Mucosa of stomach (tissue), 1 donor: ENCODE results near the gene SNIP1.
"Not testable (repeated sequence)": the region's sequence is repeated elsewhere in the genome, so short reads cannot be mapped to it uniquely, and the experiment has no call there.

ENCODE experiments used
- H3K27me3 ChIP-seq: one replicate; pipeline ENCODE4 v1.7.0; 2013; ENCODE audit warnings: mild to moderate bottlenecking, low read length; ENCODE audit not compliant: control insufficient read depth, insufficient read depth
- H3K36me3 ChIP-seq: one replicate; pipeline ENCODE4 v1.7.0; 2013; ENCODE audit warnings: low read length; ENCODE audit not compliant: control insufficient read depth, insufficient read depth
- H3K4me1 ChIP-seq: one replicate; pipeline ENCODE4 v1.7.0; 2013; ENCODE audit warnings: mild to moderate bottlenecking, low read length; ENCODE audit not compliant: control insufficient read depth, insufficient read depth
- H3K4me3 ChIP-seq: one replicate; pipeline ENCODE4 v1.7.0; 2013; ENCODE audit warnings: low read length
- H3K9ac ChIP-seq: one replicate; pipeline ENCODE4 v1.7.0; 2013; ENCODE audit warnings: mild to moderate bottlenecking, low read length, moderate library complexity
- H3K9me3 ChIP-seq: one replicate; pipeline ENCODE4 v1.7.0; 2013; ENCODE audit warnings: mild to moderate bottlenecking, low read length, moderate library complexity; ENCODE audit not compliant: control insufficient read depth
- donor health status: Pancreatic carcinoma.

Gene SNIP1

DNA sequence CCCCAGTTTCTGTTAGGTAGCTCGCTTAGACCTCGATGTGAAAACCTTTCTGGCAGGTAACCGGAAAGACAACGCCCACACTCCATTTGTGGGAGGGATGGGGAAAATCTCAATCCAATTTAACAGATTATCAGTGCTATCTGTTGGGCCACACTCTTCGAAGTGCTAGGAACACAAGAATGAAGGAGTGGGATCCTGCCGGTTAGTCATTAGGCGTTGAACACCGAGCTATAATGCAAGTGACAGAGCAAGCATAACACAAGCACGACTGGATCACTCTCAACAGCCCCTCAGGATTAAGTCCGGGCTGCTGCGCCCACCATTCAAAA lies 531 bp downstream of the SNIP1 start:
- no peaks in the 10 kb centered on the region for H3K27me3 ChIP-seq
- H3K4me3 ChIP-seq: peak overlapping the region; percentile 78
- H3K4me1 ChIP-seq: peaks cover 16% of the 10 kb centered on the region
- no peaks in the 10 kb centered on the region for H3K9me3 ChIP-seq
- no peaks in the 10 kb centered on the region for H3K36me3 ChIP-seq
- H3K9ac ChIP-seq: peak overlapping the region; percentile 90

DNA sequence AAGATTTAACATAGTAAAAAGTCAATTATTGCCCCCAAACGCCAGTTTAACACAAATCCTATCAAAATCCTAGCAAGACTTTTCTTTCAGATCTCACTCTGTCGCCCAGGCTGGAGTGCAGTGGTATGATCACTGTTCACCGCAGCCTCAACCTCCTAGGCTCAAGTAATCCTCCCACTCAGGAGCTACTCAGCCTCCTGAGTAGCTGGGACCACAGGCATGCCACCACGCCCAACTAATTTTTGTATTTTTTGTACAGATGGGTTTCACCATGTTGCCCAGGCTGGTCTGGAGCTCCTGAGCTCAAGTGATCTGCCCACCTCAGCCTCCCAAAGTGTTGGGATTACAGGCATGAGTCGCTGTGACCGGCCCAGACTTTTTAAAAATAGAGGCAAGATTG lies 4.8 kb downstream of the SNIP1 start:
- peaks cover 10% of the 10 kb centered on the region for H3K4me1 ChIP-seq
- H3K36me3 ChIP-seq: peaks cover 5% of the 10 kb centered on the region
- H3K4me3 ChIP-seq: no peak overlapping the region
- H3K27me3 ChIP-seq: no peaks in the 10 kb centered on the region
- H3K9ac ChIP-seq: no peak overlapping the region
- no peaks in the 10 kb centered on the region for H3K9me3 ChIP-seq

DNA sequence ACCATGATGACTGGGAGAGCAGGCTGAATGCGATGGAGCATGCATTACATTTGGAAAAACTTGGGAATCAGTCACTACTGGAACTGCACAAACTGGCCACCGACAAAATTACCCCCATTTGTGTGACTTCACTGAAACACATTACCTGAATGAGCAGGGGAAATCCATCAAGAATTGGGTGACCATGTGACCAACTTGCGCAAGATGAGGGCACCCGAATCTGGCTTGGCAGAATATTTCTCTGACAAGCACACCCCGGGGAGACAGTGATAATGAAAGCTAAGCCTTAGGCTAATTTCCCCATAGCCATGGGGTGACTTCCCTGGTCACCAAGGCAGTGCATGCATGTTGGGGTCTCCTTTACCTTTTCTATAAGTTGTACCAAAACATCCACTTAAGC lies 9.1 kb downstream of the SNIP1 start:
- Histone ChIP-seq H3K27me3 (no peaks in the 10 kb centered on the region), H3K36me3 (peaks cover 5% of the 10 kb centered on the region), H3K4me1 (no peaks in the 10 kb centered on the region), H3K9ac (no peak overlapping the region), H3K4me3 (no peak overlapping the region), H3K9me3 (no peaks in the 10 kb centered on the region)

DNA sequence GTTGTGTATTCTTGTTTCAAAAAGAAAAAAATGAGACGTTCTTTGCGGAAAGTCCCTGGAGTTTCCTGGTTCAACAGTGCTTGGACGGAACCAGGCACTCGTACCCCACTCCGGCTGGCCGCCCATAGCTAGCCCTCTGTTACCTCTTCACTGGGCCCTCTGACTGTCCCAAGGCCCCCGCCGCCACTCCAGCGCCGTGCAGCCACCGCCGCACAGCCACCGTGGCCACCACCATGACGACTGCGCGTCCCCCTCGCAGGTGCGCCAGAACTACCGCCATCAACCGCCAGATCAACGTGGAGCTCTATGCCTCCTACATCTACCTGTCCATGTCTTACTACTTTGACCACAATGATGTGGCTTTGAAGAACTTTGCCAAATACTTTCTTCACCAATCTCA lies 9.6 kb downstream of the SNIP1 start:
- no peak overlapping the region for H3K9ac ChIP-seq
- no peaks in the 10 kb centered on the region for H3K4me1 ChIP-seq
- no peak overlapping the region for H3K4me3 ChIP-seq
- no peaks in the 10 kb centered on the region for H3K27me3 ChIP-seq
- no peaks in the 10 kb centered on the region for H3K9me3 ChIP-seq
- peaks cover 5% of the 10 kb centered on the region for H3K36me3 ChIP-seq

GRCh38 chr1:37540036-37540785 lies 13.9 kb downstream of the SNIP1 start:
- Histone ChIP-seq H3K36me3 (peaks cover 5% of the 10 kb centered on the region), H3K27me3 (no peaks in the 10 kb centered on the region), H3K4me1 (no peaks in the 10 kb centered on the region), H3K9me3 (no peaks in the 10 kb centered on the region), H3K4me3 (no peak overlapping the region), H3K9ac (no peak overlapping the region)

GRCh38 chr1:37539154-37539553 lies 14.9 kb downstream of the SNIP1 start:
- H3K4me1 ChIP-seq, H3K27me3 ChIP-seq, H3K4me3 ChIP-seq, H3K9me3 ChIP-seq, H3K36me3 ChIP-seq, H3K9ac ChIP-seq: not testable (repeated sequence)

DNA sequence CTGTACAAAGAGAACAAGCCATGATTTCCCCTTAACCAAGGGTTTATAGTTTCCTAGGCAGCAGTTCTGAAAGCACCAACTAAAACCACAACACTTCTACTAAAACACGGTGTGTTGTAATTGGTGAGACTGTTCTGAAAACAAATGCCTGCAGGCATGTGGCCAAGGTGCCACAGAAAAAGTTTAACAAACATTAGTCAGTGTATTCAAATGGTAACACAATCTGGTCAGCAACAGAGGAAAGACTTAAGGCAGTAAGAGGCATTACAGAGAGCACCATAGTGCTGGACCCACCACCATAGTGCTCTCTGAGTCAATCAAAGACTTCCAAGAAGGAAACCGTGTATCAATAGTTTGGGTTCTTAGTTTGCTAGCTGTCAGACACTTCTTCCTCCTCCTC lies 16.7 kb downstream of the SNIP1 start:
- Histone ChIP-seq H3K9ac (no peak overlapping the region), H3K9me3 (no peaks in the 10 kb centered on the region), H3K36me3 (no peaks in the 10 kb centered on the region), H3K4me3 (no peak overlapping the region), H3K27me3 (no peaks in the 10 kb centered on the region), H3K4me1 (peaks cover 14% of the 10 kb centered on the region)

- H3K27me3 ChIP-seq: no peaks in the 10 kb centered on the region
- H3K9me3 ChIP-seq: no peaks in the 10 kb centered on the region
- no peaks in the 10 kb centered on the region for H3K36me3 ChIP-seq
- no peak overlapping the region for H3K4me3 ChIP-seq
- H3K9ac ChIP-seq: no peak overlapping the region
- peaks cover 14% of the 10 kb centered on the region for H3K4me1 ChIP-seq
Observed at GRCh38 chr1:37533317-37534093, 20.6 kb downstream of the SNIP1 start.

DNA sequence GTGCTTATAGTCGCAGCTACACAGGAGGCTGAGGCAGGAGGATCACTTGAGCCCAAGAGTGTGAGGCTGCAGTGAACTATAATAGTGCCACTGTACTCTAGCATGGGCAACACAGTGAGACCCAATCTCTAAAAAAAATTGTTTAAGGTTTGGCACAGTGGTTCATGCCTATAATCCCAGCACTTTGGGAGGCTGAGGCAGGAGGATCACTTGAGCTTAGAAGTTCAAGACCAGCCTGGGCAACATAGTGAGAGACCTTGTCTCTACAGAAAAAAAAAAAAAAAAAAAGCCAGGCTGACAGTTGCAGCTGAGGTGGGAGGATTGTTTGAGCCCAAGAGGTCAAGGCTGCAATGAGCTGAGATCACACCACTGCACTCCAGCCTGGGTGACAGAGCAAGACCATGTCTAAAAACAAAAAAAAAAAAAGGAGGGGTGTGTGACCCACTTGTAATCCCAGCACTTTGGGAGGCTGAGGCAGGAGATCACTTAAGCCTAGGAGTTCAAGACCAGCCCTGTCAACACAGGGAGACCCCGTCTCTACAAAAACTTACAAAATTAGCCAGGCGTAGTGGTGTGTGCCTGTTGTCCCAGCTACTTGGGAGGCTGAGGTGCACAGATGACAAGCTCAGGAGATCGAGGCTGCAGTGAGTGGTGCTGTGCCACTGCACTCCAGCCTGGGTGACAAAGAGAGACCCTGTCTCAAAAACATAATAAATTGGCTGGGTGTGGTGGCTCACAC lies 21.5 kb downstream of the SNIP1 start:
- H3K9me3 ChIP-seq, H3K4me3 ChIP-seq, H3K27me3 ChIP-seq, H3K36me3 ChIP-seq, H3K9ac ChIP-seq: not testable (repeated sequence)
- peaks cover 14% of the 10 kb centered on the region for H3K4me1 ChIP-seq

- H3K9me3 ChIP-seq, H3K36me3 ChIP-seq, H3K27me3 ChIP-seq, H3K4me3 ChIP-seq, H3K9ac ChIP-seq: not testable (repeated sequence)
- peaks cover 14% of the 10 kb centered on the region for H3K4me1 ChIP-seq
Observed at GRCh38 chr1:37529888-37530287, 24.2 kb downstream of the SNIP1 start.

DNA sequence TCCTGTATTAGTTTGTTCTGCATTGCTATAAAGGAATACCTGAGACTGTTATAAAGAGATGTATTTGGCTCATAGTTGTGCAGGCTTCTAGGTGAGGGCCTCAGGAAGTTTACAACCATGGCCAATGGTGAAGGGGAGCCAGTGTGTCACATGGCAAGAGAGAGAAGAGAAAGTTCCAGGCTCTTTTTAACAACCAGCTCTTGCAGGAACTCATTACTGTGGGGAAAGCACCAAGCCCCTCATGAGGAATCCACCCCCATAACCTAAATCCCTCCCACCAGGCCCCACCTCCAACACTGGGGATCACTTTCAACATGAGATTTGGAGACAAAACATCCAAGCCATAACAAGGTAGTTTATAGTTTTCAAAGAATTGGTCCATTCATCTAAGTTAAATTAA lies 34.5 kb downstream of the SNIP1 start:
- Histone ChIP-seq H3K9ac (no peak overlapping the region), H3K36me3 (no peaks in the 10 kb centered on the region), H3K9me3 (no peaks in the 10 kb centered on the region), H3K4me3 (no peak overlapping the region), H3K4me1 (no peaks in the 10 kb centered on the region), H3K27me3 (no peaks in the 10 kb centered on the region)

- not testable (repeated sequence) for H3K27me3 ChIP-seq, H3K4me1 ChIP-seq, H3K4me3 ChIP-seq, H3K9me3 ChIP-seq, H3K9ac ChIP-seq, H3K36me3 ChIP-seq
Observed at GRCh38 chr1:37518929-37519328, 35.2 kb downstream of the SNIP1 start.
